HepG2 (cell line): Measurements from ENCODE around the gene TMEM250. TPM values are rescaled to one million over a fixed set of nuclear protein-coding genes. Genes with fewer than 3 reads are reported as not detected.
A peak's percentile ranks its signal among the peaks of the same experiment; 100 is the strongest.

ENCODE experiments used
- AGO1 ChIP-seq: fragments of 200-400 bp; formaldehyde crosslinking; IDR thresholded peaks from 2 replicates; pipeline ENCODE4 v1.6.1; 2017; ENCODE audit warnings: mild to moderate bottlenecking, low read depth, low read length, moderate library complexity; ENCODE audit not compliant: poor library complexity, severe bottlenecking
- ARID2 ChIP-seq: sonication (generic); formaldehyde crosslinking; IDR thresholded peaks from 2 replicates; pipeline ENCODE4 v1.8.1; 2022; ENCODE audit warnings: mild to moderate bottlenecking, missing genetic modification reagents, borderline replicate concordance
- CEBPG ChIP-seq: IDR thresholded peaks from 2 replicates; pipeline ENCODE4 v1.6.1; 2016
- CEBPZ ChIP-seq: IDR thresholded peaks from 2 replicates; pipeline ENCODE4 v1.6.1; 2012; ENCODE audit warnings: low read length, improper control_type of control experiment
- FOXK1 ChIP-seq: sonication (generic); formaldehyde crosslinking; IDR thresholded peaks from 2 replicates; pipeline ENCODE4 v1.4.0; 2020; ENCODE audit warnings: low read depth, missing genetic modification reagents, borderline replicate concordance
- GATAD1 ChIP-seq: IDR thresholded peaks from 2 replicates; pipeline ENCODE4 v1.6.1; 2016; ENCODE audit warnings: missing genetic modification reagents, missing compliant biosample characterization
- GATAD2A ChIP-seq: IDR thresholded peaks from 2 replicates; pipeline ENCODE4 v1.6.1; 2016
- MED13 ChIP-seq: sonication (generic); formaldehyde crosslinking; IDR thresholded peaks from 2 replicates; pipeline ENCODE4 v1.5.0; 2020; ENCODE audit warnings: missing genetic modification reagents
- PTBP1 ChIP-seq: fragments of 200-400 bp; formaldehyde crosslinking; IDR thresholded peaks from 2 replicates; pipeline ENCODE4 v1.6.1; 2018; ENCODE audit warnings: low read length, low read depth; ENCODE audit not compliant: poor library complexity, severe bottlenecking
- RAD21 ChIP-seq: fragments of 450-650 bp; formaldehyde crosslinking; IDR thresholded peaks from 2 replicates; pipeline ENCODE4 v1.5.0; 2020; ENCODE audit warnings: mild to moderate bottlenecking
- ZFYVE20 ChIP-seq: sonication (generic); formaldehyde crosslinking; IDR thresholded peaks from 2 replicates; pipeline ENCODE4 v1.8.0; 2023; ENCODE audit warnings: low read depth, mild to moderate bottlenecking, moderate library complexity, missing genetic modification reagents, borderline replicate concordance
- ZMAT5 ChIP-seq: sonication (generic); formaldehyde crosslinking; IDR thresholded peaks from 2 replicates; pipeline ENCODE4 v1.5.0; 2020; ENCODE audit warnings: mild to moderate bottlenecking, low read depth, missing genetic modification reagents, borderline replicate concordance
- ZNF12 ChIP-seq: sonication (generic); formaldehyde crosslinking; IDR thresholded peaks from 2 replicates; pipeline ENCODE4 v1.5.0; 2020; ENCODE audit warnings: missing genetic modification reagents
- ZNF160 ChIP-seq: sonication (generic); formaldehyde crosslinking; IDR thresholded peaks from 2 replicates; pipeline ENCODE4 v1.8.0; 2022; ENCODE audit warnings: mild to moderate bottlenecking, inconsistent platforms, missing genetic modification reagents
- ZNF207 ChIP-seq: fragments of 450-650 bp; IDR thresholded peaks from 2 replicates; pipeline ENCODE4 v1.6.1; 2016; ENCODE audit warnings: antibody characterized with exemption, borderline replicate concordance
- ZNF230 ChIP-seq: sonication (generic); formaldehyde crosslinking; IDR thresholded peaks from 2 replicates; pipeline ENCODE4 v1.4.0; 2020; ENCODE audit warnings: mild to moderate bottlenecking, missing genetic modification reagents
- ZNF232 ChIP-seq: sonication (generic); formaldehyde crosslinking; IDR thresholded peaks from 2 replicates; pipeline ENCODE4 v1.4.0; 2020; ENCODE audit warnings: missing genetic modification reagents, borderline replicate concordance
- ZNF24 ChIP-seq: fragments of 450-650 bp; IDR thresholded peaks from 2 replicates; pipeline ENCODE4 v1.6.1; 2017; ENCODE audit warnings: antibody characterized with exemption, mild to moderate bottlenecking
- ZNF256 ChIP-seq: sonication (generic); formaldehyde crosslinking; conservative IDR thresholded peaks from 2 replicates; pipeline ENCODE4 v1.4.0; 2020; ENCODE audit warnings: missing genetic modification reagents
- ZNF260 ChIP-seq: sonication (generic); formaldehyde crosslinking; IDR thresholded peaks from 2 replicates; pipeline ENCODE4 v1.4.0; 2020; ENCODE audit warnings: missing genetic modification reagents, low read depth, mild to moderate bottlenecking, borderline replicate concordance
- ZNF343 ChIP-seq: sonication (generic); formaldehyde crosslinking; IDR thresholded peaks from 2 replicates; pipeline ENCODE4 v1.4.0; 2020; ENCODE audit warnings: mild to moderate bottlenecking, missing genetic modification reagents
- polyA plus RNA-seq, 8 experiments: library from polyadenylated mRNA; depleted of rRNA in 3 of 8; stranded (reverse) in 7 of 8; unstranded in 1 of 8; fragments of >200 nt; fragmentation: Illumina TruSeq in 4 of 8; extraction: Trizol in 4 of 8; gene quantifications; 2 replicates each; pipeline versions ENCODE4 v1.2.1 to v1.2.3, GENCODE V29; 2011 to 2016; ENCODE audit warnings: low read depth in 4 of 8, missing spikeins in 1 of 8, mixed read lengths in 1 of 8; ENCODE audit not compliant: insufficient read depth in 1 of 8
- total RNA-seq, 5 experiments: library from RNA; depleted of rRNA; stranded (reverse); fragments of >200 nt; fragmentation: Illumina TruSeq; extraction: Trizol; gene quantifications; 2 replicates each; pipeline ENCODE4 v1.2.3, GENCODE V29; 2016; ENCODE audit warnings: low read depth in 1 of 5
- TF ChIP-seq, protein P1 (sequence below): sonication (generic); formaldehyde crosslinking; IDR thresholded peaks from 2 replicates; pipeline ENCODE4 v1.8.0; 2022; ENCODE audit warnings: mild to moderate bottlenecking, missing genetic modification reagents; ENCODE audit not compliant: insufficient replicate concordance
- TF ChIP-seq, protein P2 (sequence below): sonication (generic); formaldehyde crosslinking; conservative IDR thresholded peaks from 2 replicates; pipeline ENCODE4 v1.4.0; 2020; ENCODE audit warnings: missing genetic modification reagents

TMEM250 gene
- total and polyA plus RNA-seq, 2 of the 13 experiments (the other 11 are each of a cell fraction or from before 2014, with no cell fraction given) = 5.5 to 13.9 TPM

GRCh38 chr9:136093995-136094881 lies 24.4 kb downstream of the TMEM250 start (continued):
- TF ChIP-seq, protein P1, sequence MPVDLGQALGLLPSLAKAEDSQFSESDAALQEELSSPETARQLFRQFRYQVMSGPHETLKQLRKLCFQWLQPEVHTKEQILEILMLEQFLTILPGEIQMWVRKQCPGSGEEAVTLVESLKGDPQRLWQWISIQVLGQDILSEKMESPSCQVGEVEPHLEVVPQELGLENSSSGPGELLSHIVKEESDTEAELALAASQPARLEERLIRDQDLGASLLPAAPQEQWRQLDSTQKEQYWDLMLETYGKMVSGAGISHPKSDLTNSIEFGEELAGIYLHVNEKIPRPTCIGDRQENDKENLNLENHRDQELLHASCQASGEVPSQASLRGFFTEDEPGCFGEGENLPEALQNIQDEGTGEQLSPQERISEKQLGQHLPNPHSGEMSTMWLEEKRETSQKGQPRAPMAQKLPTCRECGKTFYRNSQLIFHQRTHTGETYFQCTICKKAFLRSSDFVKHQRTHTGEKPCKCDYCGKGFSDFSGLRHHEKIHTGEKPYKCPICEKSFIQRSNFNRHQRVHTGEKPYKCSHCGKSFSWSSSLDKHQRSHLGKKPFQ (CRISPR knock-in tag) = no peak
- TF ChIP-seq RAD21 (CRISPR knock-in tag) (peak; percentile 40), GATAD1 (CRISPR knock-in tag) (no peak), ZNF260 (CRISPR knock-in tag) (no peak), ZNF160 (CRISPR knock-in tag) (no peak), ZNF12 (CRISPR knock-in tag) (no peak), MED13 (CRISPR knock-in tag) (no peak), ZFYVE20 (CRISPR knock-in tag) (no peak), ZNF24 (no peak), CEBPG (CRISPR knock-in tag) (no peak), CEBPZ (no peak), ZNF207 (no peak), ZNF230 (no peak), ZMAT5 (no peak), ZNF232 (0 out of 2 replicates have a peak, but pooled peaks have one; percentile 32), GATAD2A (CRISPR knock-in tag) (no peak; the same call in 1 of the 2 replicates), ZNF343 (CRISPR knock-in tag) (no peak), ARID2 (no peak), PTBP1 (no peak), ZNF256 (CRISPR knock-in tag) (0 out of 2 replicates have a peak, but pooled peaks have one; percentile 40), FOXK1 (CRISPR knock-in tag) (0 out of 2 replicates have a peak, but pooled peaks have one; percentile 42), AGO1 (peak; percentile 22)
- TF ChIP-seq, protein P2, sequence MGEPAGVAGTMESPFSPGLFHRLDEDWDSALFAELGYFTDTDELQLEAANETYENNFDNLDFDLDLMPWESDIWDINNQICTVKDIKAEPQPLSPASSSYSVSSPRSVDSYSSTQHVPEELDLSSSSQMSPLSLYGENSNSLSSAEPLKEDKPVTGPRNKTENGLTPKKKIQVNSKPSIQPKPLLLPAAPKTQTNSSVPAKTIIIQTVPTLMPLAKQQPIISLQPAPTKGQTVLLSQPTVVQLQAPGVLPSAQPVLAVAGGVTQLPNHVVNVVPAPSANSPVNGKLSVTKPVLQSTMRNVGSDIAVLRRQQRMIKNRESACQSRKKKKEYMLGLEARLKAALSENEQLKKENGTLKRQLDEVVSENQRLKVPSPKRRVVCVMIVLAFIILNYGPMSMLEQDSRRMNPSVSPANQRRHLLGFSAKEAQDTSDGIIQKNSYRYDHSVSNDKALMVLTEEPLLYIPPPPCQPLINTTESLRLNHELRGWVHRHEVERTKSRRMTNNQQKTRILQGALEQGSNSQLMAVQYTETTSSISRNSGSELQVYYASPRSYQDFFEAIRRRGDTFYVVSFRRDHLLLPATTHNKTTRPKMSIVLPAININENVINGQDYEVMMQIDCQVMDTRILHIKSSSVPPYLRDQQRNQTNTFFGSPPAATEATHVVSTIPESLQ (CRISPR knock-in tag) = 0 out of 2 replicates have a peak, but pooled peaks have one; percentile 12
